HG02678 (cell line): Measurements from ENCODE around the gene OR51M1.

ENCODE experiments used
- ATAC-seq: cut with Tn5 transposase; IDR thresholded peaks from one replicate; pipeline ENCODE4 v1.9.1; 2021; ENCODE audit warnings: mild to moderate bottlenecking, moderate library complexity; ENCODE audit not compliant: unreplicated experiment

The OR51M1 gene

DNA sequence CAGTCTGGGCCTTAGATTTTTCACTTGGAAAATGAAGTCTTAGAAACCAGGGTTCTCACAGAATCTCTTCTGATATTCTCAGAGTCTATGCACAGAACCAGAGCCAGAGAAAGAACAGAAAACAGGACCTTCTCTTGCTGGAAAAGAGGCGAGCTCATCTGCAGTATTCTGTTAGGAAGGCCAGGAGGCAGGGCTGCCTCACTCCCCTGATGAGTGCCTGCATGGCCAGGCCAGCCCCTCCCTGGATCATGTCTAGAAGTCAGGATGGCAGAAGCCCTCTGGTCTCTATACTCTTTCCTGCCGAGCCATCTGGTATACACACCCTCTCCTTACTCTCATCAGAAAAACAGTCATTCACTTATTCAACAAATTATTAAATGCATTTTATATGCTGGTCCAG lies 723 bp downstream of the OR51M1 start:
- ATAC-seq: no peak

DNA sequence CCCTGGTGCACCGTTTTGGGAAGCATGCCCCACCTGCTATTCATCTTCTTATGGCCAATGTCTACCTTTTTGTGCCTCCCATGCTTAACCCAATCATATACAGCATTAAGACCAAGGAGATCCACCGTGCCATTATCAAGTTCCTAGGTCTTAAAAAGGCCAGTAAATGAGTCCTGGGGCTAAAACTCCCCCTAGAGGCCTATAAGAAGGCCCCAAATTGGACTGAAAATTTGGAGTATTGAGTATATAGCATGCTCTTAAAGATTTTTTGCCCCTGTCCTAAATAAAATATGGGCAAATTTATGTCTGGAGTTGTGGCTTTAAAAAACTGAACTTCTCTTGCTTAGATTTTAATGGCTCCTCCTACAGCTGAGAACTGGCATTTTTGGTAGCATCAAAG lies 6.6 kb downstream of the OR51M1 start:
- no peak for ATAC-seq

DNA sequence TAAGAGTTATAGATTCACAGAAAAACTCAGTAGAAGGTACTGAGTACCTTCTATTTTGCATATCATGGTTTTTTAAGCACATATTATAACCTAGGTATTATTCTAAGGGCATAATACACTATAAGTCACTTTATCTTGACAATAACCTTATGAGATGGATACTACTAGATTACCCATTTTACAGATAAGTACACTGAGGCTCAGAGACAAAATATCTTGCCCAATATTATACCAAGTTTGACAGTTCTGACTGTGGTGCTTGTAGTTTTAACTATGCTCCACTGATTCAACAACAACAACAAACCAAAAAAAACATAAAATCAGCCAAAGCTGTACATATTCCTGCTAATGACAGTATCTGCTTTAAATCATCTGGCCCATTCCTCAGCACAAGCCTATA lies 10.5 kb downstream of the OR51M1 start:
- ATAC-seq: no peak

DNA sequence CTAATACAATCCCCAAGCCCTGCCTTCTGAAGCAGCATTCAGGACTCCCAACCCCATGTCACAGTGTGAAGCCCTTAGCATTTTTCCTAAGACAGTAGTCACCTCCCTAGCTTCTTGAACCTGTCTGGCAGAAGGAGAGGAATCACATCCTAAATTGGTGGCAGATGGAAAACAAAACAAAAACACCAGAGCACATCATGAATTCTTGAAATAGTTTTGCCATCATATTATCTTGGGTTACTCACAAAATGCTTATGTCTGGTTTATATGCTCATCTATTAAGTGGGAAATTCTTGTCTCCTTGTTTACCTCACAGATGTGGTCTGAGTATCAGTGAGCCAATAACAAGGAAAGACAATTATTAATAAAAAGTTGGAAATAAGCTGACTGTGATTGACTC lies 15.3 kb downstream of the OR51M1 start:
- ATAC-seq: no peak

DNA sequence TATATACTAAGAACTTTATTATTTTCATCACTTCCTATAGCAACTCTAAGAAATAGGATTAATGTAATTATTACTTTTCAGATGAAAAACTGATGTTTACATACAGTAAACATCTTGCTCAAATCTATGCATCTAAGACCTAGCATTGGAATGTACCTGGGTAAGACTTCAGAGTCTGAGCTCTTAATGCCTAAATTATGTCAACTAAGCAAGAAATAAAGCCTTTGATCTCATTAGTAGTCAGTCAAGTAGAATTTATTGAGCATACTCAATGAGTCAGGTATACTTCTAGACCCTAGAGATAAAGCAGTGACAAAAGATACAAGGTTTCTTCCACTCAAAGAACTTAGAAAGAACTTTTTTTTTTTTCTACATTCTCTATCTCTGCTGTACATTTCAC lies 21.6 kb downstream of the OR51M1 start:
- no peak for ATAC-seq

DNA sequence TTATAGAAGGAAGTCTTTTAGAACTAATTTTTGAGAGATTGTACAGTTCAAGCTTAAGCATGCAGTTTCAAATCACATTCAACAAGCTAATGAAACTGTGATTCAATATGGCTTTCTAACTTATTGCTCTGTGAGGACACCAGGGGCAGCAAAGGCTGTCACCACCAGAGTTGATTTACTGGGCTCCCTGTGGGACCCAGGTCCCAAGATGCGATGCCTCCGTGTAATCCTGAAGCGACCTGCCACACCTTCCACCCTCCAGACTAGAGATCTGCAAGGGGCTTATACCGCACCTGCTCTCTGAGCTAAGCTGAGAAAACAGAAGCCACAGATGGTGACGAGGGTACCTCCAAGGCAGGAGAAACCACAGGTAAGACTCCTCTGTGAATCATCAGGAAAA lies 37.4 kb downstream of the OR51M1 start:
- no peak for ATAC-seq

DNA sequence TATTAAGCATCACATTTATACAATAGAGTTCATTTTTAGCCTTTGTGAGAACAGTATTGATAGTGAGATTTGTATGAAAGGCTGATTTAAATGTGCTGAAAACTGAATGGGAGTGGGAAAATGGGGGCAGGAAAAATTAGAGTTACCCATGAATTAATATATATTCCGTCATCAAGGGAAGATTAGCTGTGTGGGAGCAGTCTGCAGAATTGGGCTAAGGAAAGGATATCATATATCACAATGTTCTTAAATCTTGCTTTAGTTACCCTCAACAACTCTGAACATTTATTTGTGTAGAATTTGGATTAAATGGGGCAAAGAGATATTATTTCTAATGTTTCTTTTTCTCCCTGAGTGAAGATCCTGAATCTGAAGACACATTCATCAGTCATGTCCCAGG lies 38.2 kb downstream of the OR51M1 start, which contains the start of gene OR51Q1:
OR51Q1 (plus strand) TSS at position 301 of the 400 bp plus-strand sequence; CDS start at position 391, 90 bp downstream.
- no peak for ATAC-seq

DNA sequence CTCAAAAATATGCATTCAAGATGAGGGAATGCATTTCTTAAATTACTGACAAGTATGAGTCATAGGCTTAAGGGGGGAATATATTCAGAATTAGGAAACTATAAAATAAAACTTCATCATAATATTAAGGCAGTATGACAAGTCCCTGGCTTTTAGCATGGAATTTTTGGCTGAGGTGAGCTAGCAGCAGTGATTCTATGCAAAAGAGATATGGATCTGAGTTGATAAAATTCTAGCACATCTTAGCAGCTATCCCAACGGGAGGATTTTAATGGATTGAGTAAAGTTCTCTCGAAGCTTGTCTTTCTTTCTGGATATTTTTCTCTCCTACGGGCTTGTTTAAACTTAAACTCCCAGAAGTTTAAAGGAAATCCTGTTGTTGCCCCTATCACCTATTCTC lies 39.5 kb downstream of the OR51M1 start:
- no peak for ATAC-seq

DNA sequence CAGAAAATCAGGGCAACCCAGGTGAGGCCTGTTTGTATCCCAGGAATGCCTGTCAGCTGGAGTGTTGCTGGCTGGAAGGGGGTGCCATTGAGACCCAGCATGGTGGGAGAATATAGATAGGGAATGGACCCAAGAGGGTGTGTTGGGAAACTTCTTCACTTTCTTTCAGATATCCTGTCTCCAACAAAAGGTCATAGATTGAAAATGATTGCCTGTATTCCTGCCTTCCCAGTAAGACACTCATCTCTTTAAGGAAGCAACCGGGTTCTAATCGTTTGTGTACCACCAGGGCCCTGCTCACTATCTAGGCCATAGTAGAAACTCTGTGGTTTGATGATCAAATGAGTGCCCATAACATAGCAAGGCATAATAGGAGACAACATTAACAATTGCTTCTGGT lies 57.8 kb downstream of the OR51M1 start, which contains the start of gene OR51I1:
OR51I1 (minus strand) TSS at position 101 of the 400 bp plus-strand sequence; CDS start at position 101, 0 bp downstream.
- ATAC-seq: no peak
